Suprapubic skin (tissue), 4 donors: ENCODE data around the gene MFF. TPM values are rescaled to one million over a fixed set of nuclear protein-coding genes. Genes with fewer than 3 reads are reported as not detected.

Experiments
- DNase-seq, 2 donors: peaks; one replicate each; pipeline ENCODE4 v3.0.0-alpha.2; 2019; ENCODE audit warnings: low spot score in 2 of 2
- H3K27ac ChIP-seq: fragments of 200-600 bp; sonication (generic); one replicate; pipeline ENCODE4 v1.5.1; 2019
- H3K27me3 ChIP-seq: fragments of 200-600 bp; sonication (generic); one replicate; pipeline ENCODE4 v1.5.1; 2019
- H3K36me3 ChIP-seq: fragments of 200-600 bp; sonication (generic); one replicate; pipeline ENCODE4 v1.5.1; 2019
- H3K4me1 ChIP-seq: fragments of 200-600 bp; sonication (generic); one replicate; pipeline ENCODE4 v1.5.1; 2019
- H3K4me3 ChIP-seq: fragments of 200-600 bp; sonication (generic); one replicate; pipeline ENCODE4 v1.5.1; 2019; ENCODE audit warnings: mild to moderate bottlenecking
- H3K9me3 ChIP-seq: fragments of 200-600 bp; sonication (generic); one replicate; pipeline ENCODE4 v1.5.1; 2019
- EP300 ChIP-seq: sonication (generic); formaldehyde crosslinking; IDR thresholded peaks from one replicate; pipeline ENCODE4 v1.6.1; 2017; ENCODE audit warnings: antibody characterized with exemption
- POLR2A ChIP-seq, 2 donors: fragments of 450-650 bp; IDR thresholded peaks; one replicate each; pipeline ENCODE4 v1.6.1; 2017; ENCODE audit warnings: antibody characterized with exemption in 2 of 2, mild to moderate bottlenecking in 2 of 2, moderate library complexity in 2 of 2
- POLR2AphosphoS5 ChIP-seq, 3 donors: sonication (generic); formaldehyde crosslinking; IDR thresholded peaks; one replicate each; pipeline ENCODE4 v1.6.1; 2017; ENCODE audit warnings: antibody characterized with exemption in 3 of 3
- WGBS: methylation state at CpG from one replicate; pipeline ENCODE4 v1.1.5; 2018; 5-methylcytosine and 5-hydroxymethylcytosine counted together
- total RNA-seq, 4 donors: library from RNA; depleted of rRNA; stranded (reverse); fragments of >200 nt; gene quantifications; one replicate each; pipeline ENCODE4 v1.1.0, GENCODE V29; 2016
- TF ChIP-seq, protein P1 (sequence below), 2 donors: fragments of 200-600 bp in 1 of 2; fragments of 450-650 bp in 1 of 2; sonication (generic) in 1 of 2; IDR thresholded peaks; one replicate each; pipeline ENCODE4 v1.5.1; 2016 to 2019; ENCODE audit warnings: antibody characterized with exemption in 2 of 2, mild to moderate bottlenecking in 1 of 2, moderate library complexity in 1 of 2

MFF gene
- total RNA-seq, 4 donors from 2014 or later, result 89.8 to 157 (median 103) TPM

DNA sequence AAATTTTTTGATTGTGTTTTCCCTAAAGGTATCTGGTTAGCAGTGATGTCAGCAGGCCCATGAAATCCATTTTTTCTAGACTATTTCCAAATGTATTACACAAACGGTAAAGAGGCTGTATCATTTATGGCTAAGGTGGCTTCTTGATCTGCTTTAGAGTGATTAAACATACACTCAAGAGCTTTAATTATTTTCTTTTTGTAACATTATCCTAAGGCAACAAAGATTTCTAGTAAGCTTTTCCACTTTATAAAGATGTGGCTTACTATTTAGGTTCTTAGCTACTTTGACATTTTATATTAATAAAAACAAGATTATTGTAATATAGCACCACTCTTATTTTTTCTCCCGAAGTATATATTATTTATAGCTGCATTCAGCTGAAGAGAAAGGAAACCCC, 16.5 kb downstream of the MFF start:
- Histone ChIP-seq H3K36me3 (peaks cover 27% of the 10 kb centered on the region), H3K27me3 (no peaks in the 10 kb centered on the region), H3K27ac (no peak overlapping the region), H3K4me3 (no peak overlapping the region), H3K9me3 (no peaks in the 10 kb centered on the region), H3K4me1 (no peaks in the 10 kb centered on the region)
- no peak for DNase-seq
- TF ChIP-seq POLR2AphosphoS5 (IDR thresholded peaks at IDR 0.05), result no peak
- TF ChIP-seq, protein P1, sequence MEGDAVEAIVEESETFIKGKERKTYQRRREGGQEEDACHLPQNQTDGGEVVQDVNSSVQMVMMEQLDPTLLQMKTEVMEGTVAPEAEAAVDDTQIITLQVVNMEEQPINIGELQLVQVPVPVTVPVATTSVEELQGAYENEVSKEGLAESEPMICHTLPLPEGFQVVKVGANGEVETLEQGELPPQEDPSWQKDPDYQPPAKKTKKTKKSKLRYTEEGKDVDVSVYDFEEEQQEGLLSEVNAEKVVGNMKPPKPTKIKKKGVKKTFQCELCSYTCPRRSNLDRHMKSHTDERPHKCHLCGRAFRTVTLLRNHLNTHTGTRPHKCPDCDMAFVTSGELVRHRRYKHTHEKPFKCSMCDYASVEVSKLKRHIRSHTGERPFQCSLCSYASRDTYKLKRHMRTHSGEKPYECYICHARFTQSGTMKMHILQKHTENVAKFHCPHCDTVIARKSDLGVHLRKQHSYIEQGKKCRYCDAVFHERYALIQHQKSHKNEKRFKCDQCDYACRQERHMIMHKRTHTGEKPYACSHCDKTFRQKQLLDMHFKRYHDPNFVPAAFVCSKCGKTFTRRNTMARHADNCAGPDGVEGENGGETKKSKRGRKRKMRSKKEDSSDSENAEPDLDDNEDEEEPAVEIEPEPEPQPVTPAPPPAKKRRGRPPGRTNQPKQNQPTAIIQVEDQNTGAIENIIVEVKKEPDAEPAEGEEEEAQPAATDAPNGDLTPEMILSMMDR (IDR thresholded peaks at IDR 0.05), result no peak
- TF ChIP-seq EP300, result no peak
- TF ChIP-seq POLR2A (IDR thresholded peaks at IDR 0.05), result no peak
- 90% methylated on average over 2 of the region's 2 CpGs for WGBS

DNA sequence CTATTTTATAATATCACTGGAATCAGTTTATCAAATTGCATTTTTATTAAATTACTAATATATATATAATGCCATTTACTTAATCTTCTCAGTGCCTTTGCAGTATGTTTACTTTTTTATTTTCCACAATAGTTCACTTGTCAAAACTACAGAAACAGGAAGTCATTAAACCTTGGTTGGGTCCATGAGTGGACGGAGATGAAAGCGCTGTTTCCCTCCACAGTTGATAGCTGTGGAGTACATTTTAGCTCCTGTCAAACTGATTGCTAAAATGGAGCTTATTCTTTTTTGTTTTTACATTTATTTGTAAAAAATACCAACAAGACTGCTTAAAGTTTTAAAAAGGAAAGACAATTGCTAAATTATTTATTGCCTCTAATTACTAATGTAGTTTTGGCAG, 19.2 kb downstream of the MFF start:
- no peak for TF ChIP-seq POLR2AphosphoS5 (IDR thresholded peaks at IDR 0.05)
- TF ChIP-seq POLR2A (IDR thresholded peaks at IDR 0.05), result no peak
- TF ChIP-seq EP300, result no peak
- TF ChIP-seq, protein P1 (IDR thresholded peaks at IDR 0.05), result no peak
- WGBS, result 94% methylated on average over 2 of the region's 2 CpGs

DNA sequence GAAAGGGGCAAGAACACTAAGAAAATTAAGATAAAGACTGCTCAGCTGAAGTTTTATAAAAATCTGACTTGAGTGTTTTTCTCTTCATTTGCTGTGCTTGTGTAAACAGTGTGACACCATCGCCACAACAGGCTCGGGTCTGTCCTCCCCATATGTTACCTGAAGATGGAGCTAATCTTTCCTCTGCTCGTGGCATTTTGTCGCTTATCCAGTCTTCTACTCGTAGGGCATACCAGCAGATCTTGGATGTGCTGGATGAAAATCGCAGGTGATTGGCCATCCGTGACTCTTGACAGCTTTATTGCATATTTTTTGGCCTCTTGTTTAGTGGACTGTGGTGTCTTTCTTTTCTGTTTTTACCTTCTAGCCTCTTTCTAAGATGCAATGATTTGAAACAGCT, 22.1 kb downstream of the MFF start:
- Histone ChIP-seq H3K4me1 (no peaks in the 10 kb centered on the region), H3K4me3 (no peak overlapping the region), H3K9me3 (no peaks in the 10 kb centered on the region), H3K27ac (no peak overlapping the region), H3K27me3 (no peaks in the 10 kb centered on the region), H3K36me3 (peaks cover 26% of the 10 kb centered on the region)
- no peak for DNase-seq
- 87% methylated on average over 7 of the region's 7 CpGs for WGBS
- TF ChIP-seq EP300 (no peak), POLR2AphosphoS5 (IDR thresholded peaks at IDR 0.05) (no peak), POLR2A (IDR thresholded peaks at IDR 0.05) (no peak)
- TF ChIP-seq, protein P1 (IDR thresholded peaks at IDR 0.05), result no peak

More for the DNA sequence above, 19.2 kb downstream of the MFF start:
- DNase-seq, result no peak
- Histone ChIP-seq H3K27ac (no peak overlapping the region), H3K9me3 (no peaks in the 10 kb centered on the region), H3K36me3 (peaks cover 39% of the 10 kb centered on the region), H3K27me3 (no peaks in the 10 kb centered on the region), H3K4me3 (no peak overlapping the region), H3K4me1 (no peaks in the 10 kb centered on the region)

DNA sequence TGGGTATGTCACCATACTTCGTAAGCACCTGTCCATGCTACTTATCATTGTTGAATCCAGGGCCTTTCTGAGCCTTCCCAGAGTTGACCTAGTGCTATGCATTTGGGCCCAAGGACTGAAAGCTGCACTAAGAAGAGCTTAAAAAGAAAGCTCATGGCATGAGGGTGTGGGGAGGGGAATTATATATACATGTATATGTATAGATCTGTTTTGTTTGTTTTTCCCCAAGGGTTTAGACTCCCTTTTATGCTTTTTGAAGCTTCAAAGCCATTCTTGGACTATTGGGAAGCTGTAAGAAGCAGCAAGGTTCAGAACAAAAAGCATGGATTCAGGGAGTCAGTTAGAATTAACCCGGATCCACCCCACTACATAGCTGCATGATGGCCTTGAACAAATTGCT, 23.3 kb downstream of the MFF start:
- peaks cover 27% of the 10 kb centered on the region for H3K36me3 ChIP-seq
- no peak for DNase-seq
- H3K27me3 ChIP-seq, result no peaks in the 10 kb centered on the region
- no peaks in the 10 kb centered on the region for H3K4me1 ChIP-seq
- TF ChIP-seq POLR2A (IDR thresholded peaks at IDR 0.05) (no peak), POLR2AphosphoS5 (IDR thresholded peaks at IDR 0.05) (no peak), EP300 (no peak)
- TF ChIP-seq, protein P1 (IDR thresholded peaks at IDR 0.05), result no peak
- no peaks in the 10 kb centered on the region for H3K9me3 ChIP-seq
- H3K27ac ChIP-seq, result no peak overlapping the region
- WGBS, result 74% methylated on average over 2 of the region's 2 CpGs
- H3K4me3 ChIP-seq, result no peak overlapping the region

DNA sequence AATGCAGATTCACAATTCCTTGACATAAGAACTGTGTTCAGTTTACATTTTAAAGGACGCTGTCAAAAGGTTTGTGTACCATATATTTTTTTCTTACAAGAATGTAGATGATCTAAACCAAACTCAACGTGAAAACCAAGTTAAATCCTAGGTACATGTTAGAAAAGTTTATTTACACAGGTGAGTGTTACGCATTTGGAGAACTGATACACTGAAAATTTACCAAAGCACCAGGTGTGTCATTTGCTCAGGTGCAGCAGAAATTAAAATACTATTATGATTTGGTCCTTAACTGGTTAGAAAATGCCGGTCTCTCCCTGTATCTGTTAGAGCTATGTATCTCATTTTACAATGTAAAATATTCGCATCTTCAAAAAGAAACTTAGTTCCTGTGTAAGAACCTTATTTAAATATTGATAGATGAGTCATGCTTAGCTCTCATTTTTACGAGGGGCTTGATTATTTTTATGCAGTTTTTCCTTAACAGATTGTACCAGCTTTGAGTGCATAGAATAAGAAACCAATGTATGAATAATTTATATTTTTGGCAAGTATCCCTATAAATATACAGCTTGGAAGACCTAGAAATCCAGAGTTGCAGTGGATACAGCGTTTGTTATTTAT, 25.1 kb downstream of the MFF start:
- peaks cover 26% of the 10 kb centered on the region for H3K36me3 ChIP-seq

More for the DNA sequence above, 25.1 kb downstream of the MFF start:
- no peaks in the 10 kb centered on the region for H3K4me1 ChIP-seq
- H3K27me3 ChIP-seq, result no peaks in the 10 kb centered on the region
- H3K4me3 ChIP-seq, result no peak overlapping the region
- no peak overlapping the region for H3K27ac ChIP-seq
- no peak for DNase-seq
- no peaks in the 10 kb centered on the region for H3K9me3 ChIP-seq
- 89% methylated on average over 7 of the region's 7 CpGs for WGBS
- TF ChIP-seq, protein P1 (IDR thresholded peaks at IDR 0.05), result no peak
- TF ChIP-seq EP300, result no peak
- no peak for TF ChIP-seq POLR2AphosphoS5 (IDR thresholded peaks at IDR 0.05)
- no peak for TF ChIP-seq POLR2A (IDR thresholded peaks at IDR 0.05)
